Lung (tissue), 12 donors: ENCODE results near the gene MVB12A. TPM values are rescaled to one million over a fixed set of nuclear protein-coding genes. Genes with fewer than 3 reads are reported as not detected.

Experiments used
- ATAC-seq: fragments of 200-7000 bp; cut with Tn5 transposase; one replicate; pipeline ENCODE4 v1.9.1; 2020; ENCODE audit warnings: moderate number of reproducible peaks; ENCODE audit not compliant: insufficient read depth, low FRiP score
- DNase-seq, 3 donors: peaks; one replicate each; pipeline ENCODE4 v3.0.0-alpha.2; 2013 to 2017
- H3K27ac ChIP-seq, 2 donors: one replicate each; pipeline ENCODE4 v1.5.1; 2013; ENCODE audit warnings: mild to moderate bottlenecking in 2 of 2, moderate library complexity in 2 of 2, control low read depth in 1 of 2, inconsistent platforms in 1 of 2, low read depth in 1 of 2, low read length in 1 of 2
- H3K27me3 ChIP-seq, 3 donors: one replicate each; pipeline ENCODE4 v1.5.1; 2013; ENCODE audit warnings: low read length in 2 of 3; ENCODE audit not compliant: control insufficient read depth in 3 of 3, insufficient read depth in 3 of 3
- H3K36me3 ChIP-seq, 4 donors: one replicate each; pipeline ENCODE4 v1.5.1; 2013; ENCODE audit warnings: low read length in 4 of 4, mild to moderate bottlenecking in 1 of 4, moderate library complexity in 1 of 4; ENCODE audit not compliant: control insufficient read depth in 4 of 4, insufficient read depth in 4 of 4
- H3K4me1 ChIP-seq, 5 donors: one replicate each; pipeline ENCODE4 v1.5.1; 2013; ENCODE audit warnings: low read length in 5 of 5, mild to moderate bottlenecking in 2 of 5, moderate library complexity in 1 of 5; ENCODE audit not compliant: control insufficient read depth in 5 of 5, insufficient read depth in 5 of 5
- H3K4me3 ChIP-seq: one replicate; pipeline ENCODE4 v1.5.1; 2013; ENCODE audit warnings: mild to moderate bottlenecking, control low read depth, moderate library complexity
- H3K9ac ChIP-seq, 2 donors: one replicate each; pipeline ENCODE4 v1.5.1; 2013; ENCODE audit warnings: low read length in 2 of 2, control low read depth in 1 of 2; ENCODE audit not compliant: insufficient read depth in 1 of 2
- H3K9me3 ChIP-seq, 4 donors: one replicate each; pipeline ENCODE4 v1.5.1; 2013; ENCODE audit warnings: low read length in 3 of 4, mild to moderate bottlenecking in 1 of 4, moderate library complexity in 1 of 4; ENCODE audit not compliant: control insufficient read depth in 4 of 4, insufficient read depth in 3 of 4
- WGBS, 2 donors: extraction: QIAGEN DNeasy Blood & Tissue Kit; methylation state at CpG; one replicate each; pipeline ENCODE4 v1.1.7; 2013; 5-methylcytosine and 5-hydroxymethylcytosine counted together
- polyA plus RNA-seq, 2 donors: library from polyadenylated mRNA; stranded (reverse); fragments of 200-250 nt; gene quantifications; one replicate each; pipeline ENCODE4 v1.2.1, GENCODE V29; 2013
- total RNA-seq, 2 donors: library from RNA; depleted of rRNA in 1 of 2; stranded (reverse); fragments of >200 nt in 1 of 2; gene quantifications; one replicate each; pipeline ENCODE4 v1.2.1, GENCODE V29; 2014 to 2021
- TF ChIP-seq, protein P1 (sequence below): IDR thresholded peaks from 2 replicates; pipeline ENCODE4 v1.5.1; 2012; ENCODE audit warnings: mild to moderate bottlenecking; ENCODE audit errors: control extremely low read depth, extremely low read depth
- donor health status: control.
- donor health status: control.
- donor health status: Bipolar disorder and iron deficiency.
- donor health status: healthy.
- donor health status: DM: yes; HTN: yes; CAD: no.

Gene MVB12A
- total and polyA plus RNA-seq, 4 donors, result 28.5 to 66.9 (median 60.8) TPM

GRCh38 chr19:17469481-17470067 lies 49.7 kb downstream of the MVB12A start:
- TF ChIP-seq, protein P1, sequence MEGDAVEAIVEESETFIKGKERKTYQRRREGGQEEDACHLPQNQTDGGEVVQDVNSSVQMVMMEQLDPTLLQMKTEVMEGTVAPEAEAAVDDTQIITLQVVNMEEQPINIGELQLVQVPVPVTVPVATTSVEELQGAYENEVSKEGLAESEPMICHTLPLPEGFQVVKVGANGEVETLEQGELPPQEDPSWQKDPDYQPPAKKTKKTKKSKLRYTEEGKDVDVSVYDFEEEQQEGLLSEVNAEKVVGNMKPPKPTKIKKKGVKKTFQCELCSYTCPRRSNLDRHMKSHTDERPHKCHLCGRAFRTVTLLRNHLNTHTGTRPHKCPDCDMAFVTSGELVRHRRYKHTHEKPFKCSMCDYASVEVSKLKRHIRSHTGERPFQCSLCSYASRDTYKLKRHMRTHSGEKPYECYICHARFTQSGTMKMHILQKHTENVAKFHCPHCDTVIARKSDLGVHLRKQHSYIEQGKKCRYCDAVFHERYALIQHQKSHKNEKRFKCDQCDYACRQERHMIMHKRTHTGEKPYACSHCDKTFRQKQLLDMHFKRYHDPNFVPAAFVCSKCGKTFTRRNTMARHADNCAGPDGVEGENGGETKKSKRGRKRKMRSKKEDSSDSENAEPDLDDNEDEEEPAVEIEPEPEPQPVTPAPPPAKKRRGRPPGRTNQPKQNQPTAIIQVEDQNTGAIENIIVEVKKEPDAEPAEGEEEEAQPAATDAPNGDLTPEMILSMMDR, result no peak
- Histone ChIP-seq H3K9me3 (no peaks in the 10 kb centered on the region), H3K4me3 (peak overlapping the region; percentile 42), H3K27me3 (no peaks in the 10 kb centered on the region), H3K36me3 (peaks cover 0 to 2% (median 0%) of the 10 kb centered on the region in 4 donors), H3K4me1 (peaks cover 4 to 17% (median 9%) of the 10 kb centered on the region in 5 donors), H3K9ac (peak overlapping the region in 1 of 2 donors; percentile 88), H3K27ac (peak overlapping the region; percentile 84 to 93)
- ATAC-seq (peak; percentile 83), DNase-seq (peak; percentile 95 to 96 (median 96))
- 0% methylated on average over 30 to 31 of the region's 31 CpGs for WGBS, 2 donors

DNA sequence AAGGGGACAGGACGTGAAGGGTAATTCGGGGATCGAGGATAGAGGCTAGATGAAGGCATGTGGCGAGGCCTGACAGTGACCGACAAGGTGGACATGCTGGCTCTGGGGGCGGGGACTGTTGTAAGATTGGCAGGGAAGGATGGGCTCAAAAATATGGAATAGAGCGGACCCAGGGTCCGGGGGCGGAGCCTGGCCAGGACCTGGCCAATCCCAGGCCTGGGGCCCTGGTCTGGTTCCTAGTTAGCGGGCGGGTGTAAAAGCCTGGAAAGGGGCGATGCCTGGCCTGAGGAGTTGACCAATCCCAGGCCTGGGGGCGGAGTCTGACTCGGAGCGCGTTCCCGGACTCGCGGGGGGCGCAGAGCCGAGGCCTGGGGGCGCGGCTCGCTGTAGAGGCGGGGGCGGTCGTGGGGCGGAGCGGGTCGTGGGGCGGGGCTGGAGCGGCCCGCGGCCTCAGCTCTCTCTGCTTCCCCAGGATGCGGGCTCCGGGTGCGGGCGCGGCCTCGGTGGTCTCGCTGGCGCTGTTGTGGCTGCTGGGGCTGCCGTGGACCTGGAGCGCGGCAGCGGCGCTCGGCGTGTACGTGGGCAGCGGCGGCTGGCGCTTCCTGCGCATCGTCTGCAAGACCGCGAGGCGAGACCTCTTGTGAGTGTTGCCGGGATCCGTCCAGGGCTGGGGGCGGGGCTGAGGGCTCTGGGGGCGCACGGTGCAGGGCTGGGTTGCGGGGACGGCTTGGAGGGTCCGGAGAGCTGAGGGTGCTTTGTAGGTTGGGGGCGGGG lies 50.4 kb downstream of the MVB12A start, which contains the start of gene SLC27A1:
Gene SLC27A1 (plus strand): TSS at position 457 of the 774 bp plus-strand sequence. CDS start 17 bp downstream, at position 474.
- Histone ChIP-seq H3K36me3 (peaks cover 0 to 2% (median 0%) of the 10 kb centered on the region in 4 donors), H3K27me3 (no peaks in the 10 kb centered on the region), H3K4me3 (peak within 1 kb of the TSS; percentile 75), H3K9ac (peak within 1 kb of the TSS; percentile 68 to 88), H3K4me1 (peaks cover 4 to 17% (median 10%) of the 10 kb centered on the region in 5 donors), H3K9me3 (no peaks in the 10 kb centered on the region), H3K27ac (peak within 1 kb of the TSS; percentile 84 to 93)
- DNase-seq, result peak; percentile 99 to 100 (median 100)
- 0% methylated on average over 57 to 67 of the region's 67 CpGs for WGBS, 2 donors
- ATAC-seq, result peak; percentile 92
- TF ChIP-seq, protein P1, result no peak

DNA sequence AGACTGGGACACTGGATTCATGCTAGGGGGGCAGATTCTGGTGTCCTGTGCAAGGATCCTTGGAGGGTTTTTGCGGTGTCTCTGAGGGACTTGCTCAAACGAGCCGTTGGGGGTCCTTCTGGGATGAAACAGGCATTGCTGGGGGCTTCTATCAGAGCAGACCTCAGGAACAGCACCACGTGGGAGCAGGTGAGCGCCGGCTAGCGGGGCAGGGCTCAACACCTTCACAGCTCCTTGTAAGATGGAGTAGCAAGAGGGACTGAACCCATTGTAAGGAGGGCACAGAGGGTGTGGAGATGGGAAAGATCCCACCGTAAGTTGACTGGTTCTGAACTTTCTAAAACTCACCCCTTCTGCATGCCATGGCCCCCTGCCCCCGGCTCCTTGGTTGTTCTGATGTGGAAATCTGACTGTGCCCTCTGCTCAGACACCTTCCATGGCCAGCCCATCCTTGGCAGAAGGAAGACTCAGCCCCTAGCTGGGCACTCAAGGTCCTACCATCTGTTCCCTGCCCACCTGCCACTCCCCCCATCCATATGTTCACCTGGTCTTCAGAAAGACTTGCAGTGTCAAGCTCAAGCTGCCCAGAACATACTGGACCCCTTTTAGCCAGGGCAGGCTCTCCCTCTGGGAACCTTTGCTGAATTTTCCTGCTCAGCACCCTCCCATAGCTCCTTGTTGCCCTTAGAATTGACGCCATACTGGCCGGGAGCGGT lies 51.7 kb downstream of the MVB12A start:
- peaks cover 4 to 19% (median 10%) of the 10 kb centered on the region in 5 donors for H3K4me1 ChIP-seq
- no peak overlapping the region for H3K4me3 ChIP-seq
- DNase-seq, result no peak
- no peak overlapping the region for H3K27ac ChIP-seq
- H3K27me3 ChIP-seq, result no peaks in the 10 kb centered on the region
- peak overlapping the region in 1 of 2 donors; percentile 68 for H3K9ac ChIP-seq
- no peaks in the 10 kb centered on the region for H3K9me3 ChIP-seq
- ATAC-seq, result no peak
- WGBS, 2 donors, result 67 to 70% methylated on average over 12 of the region's 12 CpGs
- H3K36me3 ChIP-seq, result peaks cover 0 to 2% (median 0%) of the 10 kb centered on the region in 4 donors
- TF ChIP-seq, protein P1, result no peak
